OCI-LY7 (cell line): ENCODE measurements around the gene MRPS2.

ENCODE experiments used
- EZH2phosphoT487 ChIP-seq: fragments of 200-600 bp; sonication (generic); IDR thresholded peaks from 2 replicates; pipeline ENCODE4 v1.6.1; 2018; ENCODE audit warnings: low read depth, borderline replicate concordance, mild to moderate bottlenecking, mixed run types, antibody characterized with exemption, low read length, moderate library complexity, mixed read lengths
- TF ChIP-seq, protein P1 (sequence below): fragments of 200-600 bp; sonication (generic); conservative IDR thresholded peaks from 2 replicates; pipeline ENCODE4 v1.5.1; 2014; ENCODE audit warnings: mild to moderate bottlenecking, antibody characterized with exemption, low read length, moderate library complexity, mixed read lengths

DNA sequence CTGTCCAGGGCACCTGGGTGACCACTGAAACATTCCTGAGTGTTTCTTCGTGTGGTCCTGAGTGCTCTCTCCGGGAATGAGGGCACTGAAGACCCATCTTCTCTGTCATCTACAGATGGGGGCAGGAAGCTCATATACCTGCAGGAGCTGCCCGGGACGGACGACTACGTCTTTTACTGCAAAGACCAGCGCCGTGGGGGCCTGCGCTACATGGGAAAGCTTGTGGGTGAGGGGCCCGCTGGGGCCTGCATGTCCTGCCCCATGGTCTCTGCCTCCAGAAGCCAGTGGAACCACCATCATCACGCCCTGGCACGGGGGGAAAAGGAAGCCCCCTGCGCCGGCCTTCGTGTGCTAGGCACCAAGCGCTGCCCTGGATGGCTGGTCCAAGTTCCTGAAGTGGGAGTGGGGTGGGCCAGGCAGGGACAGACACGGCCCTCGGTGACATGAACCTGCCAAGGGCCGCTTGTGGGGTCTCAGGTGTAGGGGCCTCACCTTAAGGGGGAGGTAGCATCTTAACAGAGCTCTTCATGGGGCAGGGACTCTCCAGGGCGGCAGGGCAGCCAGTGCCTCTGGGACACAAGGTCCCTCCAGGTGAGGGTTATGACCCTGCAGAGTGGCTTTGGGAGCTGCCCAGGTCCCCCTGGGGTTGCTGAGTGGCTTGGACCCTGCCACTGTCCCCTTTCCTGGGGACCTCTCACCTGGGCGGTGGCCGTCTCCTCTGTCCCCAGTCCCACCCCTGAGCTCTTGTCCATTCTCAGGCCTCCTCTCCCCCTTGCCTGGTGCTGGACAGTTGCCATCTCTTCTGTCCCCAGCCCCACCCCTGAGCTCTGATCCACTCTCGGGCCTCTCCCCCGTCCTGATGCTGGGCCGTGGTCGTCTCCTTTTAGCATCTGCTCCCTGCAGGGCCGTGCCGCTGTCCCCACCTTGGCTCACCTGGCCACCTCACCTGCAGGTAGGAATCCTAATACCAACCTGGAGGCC, 47.6 kb downstream of the MRPS2 start:
- TF ChIP-seq, protein P1, sequence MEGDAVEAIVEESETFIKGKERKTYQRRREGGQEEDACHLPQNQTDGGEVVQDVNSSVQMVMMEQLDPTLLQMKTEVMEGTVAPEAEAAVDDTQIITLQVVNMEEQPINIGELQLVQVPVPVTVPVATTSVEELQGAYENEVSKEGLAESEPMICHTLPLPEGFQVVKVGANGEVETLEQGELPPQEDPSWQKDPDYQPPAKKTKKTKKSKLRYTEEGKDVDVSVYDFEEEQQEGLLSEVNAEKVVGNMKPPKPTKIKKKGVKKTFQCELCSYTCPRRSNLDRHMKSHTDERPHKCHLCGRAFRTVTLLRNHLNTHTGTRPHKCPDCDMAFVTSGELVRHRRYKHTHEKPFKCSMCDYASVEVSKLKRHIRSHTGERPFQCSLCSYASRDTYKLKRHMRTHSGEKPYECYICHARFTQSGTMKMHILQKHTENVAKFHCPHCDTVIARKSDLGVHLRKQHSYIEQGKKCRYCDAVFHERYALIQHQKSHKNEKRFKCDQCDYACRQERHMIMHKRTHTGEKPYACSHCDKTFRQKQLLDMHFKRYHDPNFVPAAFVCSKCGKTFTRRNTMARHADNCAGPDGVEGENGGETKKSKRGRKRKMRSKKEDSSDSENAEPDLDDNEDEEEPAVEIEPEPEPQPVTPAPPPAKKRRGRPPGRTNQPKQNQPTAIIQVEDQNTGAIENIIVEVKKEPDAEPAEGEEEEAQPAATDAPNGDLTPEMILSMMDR: no peak
- no peak for TF ChIP-seq EZH2phosphoT487
